GM23338 (cell line): ENCODE data around the gene SLC36A1. TPM values are rescaled to one million over a fixed set of nuclear protein-coding genes. Genes with fewer than 3 reads are reported as not detected.

ENCODE experiments used
- EZH2 ChIP-seq: fragments of 200-600 bp; sonication (generic); IDR thresholded peaks from one replicate; pipeline ENCODE4 v1.8.0; 2017; ENCODE audit warnings: antibody characterized with exemption, mild to moderate bottlenecking, low read depth; ENCODE audit not compliant: unreplicated experiment
- JUNB ChIP-seq: IDR thresholded peaks from one replicate; pipeline ENCODE4 v1.6.1; 2016; ENCODE audit warnings: antibody characterized with exemption; ENCODE audit not compliant: unreplicated experiment
- NANOG ChIP-seq: IDR thresholded peaks from 2 replicates; pipeline ENCODE4 v1.6.1; 2016; ENCODE audit warnings: antibody characterized with exemption, borderline replicate concordance
- POLR2AphosphoS5 ChIP-seq: IDR thresholded peaks from 2 replicates; pipeline ENCODE4 v1.6.1; 2016; ENCODE audit warnings: antibody characterized with exemption, low read depth
- polyA plus RNA-seq: library from polyadenylated mRNA; unstranded; fragments of >200 nt; fragmentation: Nextera tagmentation; extraction: Ambion mirVana; gene quantifications from 2 replicates; pipeline ENCODE4 v1.2.1, GENCODE V29; 2016
- total RNA-seq: library from RNA; depleted of rRNA; stranded (reverse); fragments of >200 nt; shearing (Covaris generic); gene quantifications from 2 replicates; pipeline ENCODE4 v1.2.3, GENCODE V29; 2014
- TF ChIP-seq, protein P1 (sequence below): fragments of 250-450 bp; sonication (Bioruptor Pico); IDR thresholded peaks from 2 replicates; pipeline ENCODE4 v1.5.0; 2020; ENCODE audit warnings: mild to moderate bottlenecking, moderate library complexity
- TF ChIP-seq, protein P2 (sequence below), 2 experiments: fragments of 200-600 bp in 1 of 2; sonication (generic) in 1 of 2; conservative IDR thresholded peaks; 2 replicates each; pipeline versions ENCODE4 v1.5.1 to v1.6.1; 2016 to 2017; ENCODE audit warnings: antibody characterized with exemption in 2 of 2, low read depth in 2 of 2, mild to moderate bottlenecking in 2 of 2, moderate library complexity in 1 of 2

The SLC36A1 gene
- total and polyA plus RNA-seq, 2 experiments from 2014 or later, result 5.2 to 10.4 TPM

DNA sequence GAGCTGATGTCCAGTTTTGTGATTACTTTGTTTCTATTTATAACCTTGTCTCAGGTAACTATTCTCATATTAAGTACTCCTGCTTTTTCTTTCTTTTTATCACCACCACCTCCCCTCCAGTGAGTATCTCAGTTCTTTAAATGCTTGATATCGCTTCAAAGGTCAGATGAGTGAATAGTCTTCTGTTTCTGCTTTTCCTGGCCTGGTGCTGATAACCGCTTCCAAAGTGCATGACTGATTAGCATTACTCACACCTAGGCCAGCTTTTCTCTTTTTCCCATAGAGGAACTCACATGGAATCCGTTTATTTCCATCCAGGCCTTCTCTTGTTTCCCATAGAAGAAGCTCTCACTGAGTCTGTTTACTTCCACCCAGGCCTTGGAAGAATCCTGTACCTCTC is 3.2 kb downstream of the SLC36A1 start (continued):
- TF ChIP-seq, protein P1, sequence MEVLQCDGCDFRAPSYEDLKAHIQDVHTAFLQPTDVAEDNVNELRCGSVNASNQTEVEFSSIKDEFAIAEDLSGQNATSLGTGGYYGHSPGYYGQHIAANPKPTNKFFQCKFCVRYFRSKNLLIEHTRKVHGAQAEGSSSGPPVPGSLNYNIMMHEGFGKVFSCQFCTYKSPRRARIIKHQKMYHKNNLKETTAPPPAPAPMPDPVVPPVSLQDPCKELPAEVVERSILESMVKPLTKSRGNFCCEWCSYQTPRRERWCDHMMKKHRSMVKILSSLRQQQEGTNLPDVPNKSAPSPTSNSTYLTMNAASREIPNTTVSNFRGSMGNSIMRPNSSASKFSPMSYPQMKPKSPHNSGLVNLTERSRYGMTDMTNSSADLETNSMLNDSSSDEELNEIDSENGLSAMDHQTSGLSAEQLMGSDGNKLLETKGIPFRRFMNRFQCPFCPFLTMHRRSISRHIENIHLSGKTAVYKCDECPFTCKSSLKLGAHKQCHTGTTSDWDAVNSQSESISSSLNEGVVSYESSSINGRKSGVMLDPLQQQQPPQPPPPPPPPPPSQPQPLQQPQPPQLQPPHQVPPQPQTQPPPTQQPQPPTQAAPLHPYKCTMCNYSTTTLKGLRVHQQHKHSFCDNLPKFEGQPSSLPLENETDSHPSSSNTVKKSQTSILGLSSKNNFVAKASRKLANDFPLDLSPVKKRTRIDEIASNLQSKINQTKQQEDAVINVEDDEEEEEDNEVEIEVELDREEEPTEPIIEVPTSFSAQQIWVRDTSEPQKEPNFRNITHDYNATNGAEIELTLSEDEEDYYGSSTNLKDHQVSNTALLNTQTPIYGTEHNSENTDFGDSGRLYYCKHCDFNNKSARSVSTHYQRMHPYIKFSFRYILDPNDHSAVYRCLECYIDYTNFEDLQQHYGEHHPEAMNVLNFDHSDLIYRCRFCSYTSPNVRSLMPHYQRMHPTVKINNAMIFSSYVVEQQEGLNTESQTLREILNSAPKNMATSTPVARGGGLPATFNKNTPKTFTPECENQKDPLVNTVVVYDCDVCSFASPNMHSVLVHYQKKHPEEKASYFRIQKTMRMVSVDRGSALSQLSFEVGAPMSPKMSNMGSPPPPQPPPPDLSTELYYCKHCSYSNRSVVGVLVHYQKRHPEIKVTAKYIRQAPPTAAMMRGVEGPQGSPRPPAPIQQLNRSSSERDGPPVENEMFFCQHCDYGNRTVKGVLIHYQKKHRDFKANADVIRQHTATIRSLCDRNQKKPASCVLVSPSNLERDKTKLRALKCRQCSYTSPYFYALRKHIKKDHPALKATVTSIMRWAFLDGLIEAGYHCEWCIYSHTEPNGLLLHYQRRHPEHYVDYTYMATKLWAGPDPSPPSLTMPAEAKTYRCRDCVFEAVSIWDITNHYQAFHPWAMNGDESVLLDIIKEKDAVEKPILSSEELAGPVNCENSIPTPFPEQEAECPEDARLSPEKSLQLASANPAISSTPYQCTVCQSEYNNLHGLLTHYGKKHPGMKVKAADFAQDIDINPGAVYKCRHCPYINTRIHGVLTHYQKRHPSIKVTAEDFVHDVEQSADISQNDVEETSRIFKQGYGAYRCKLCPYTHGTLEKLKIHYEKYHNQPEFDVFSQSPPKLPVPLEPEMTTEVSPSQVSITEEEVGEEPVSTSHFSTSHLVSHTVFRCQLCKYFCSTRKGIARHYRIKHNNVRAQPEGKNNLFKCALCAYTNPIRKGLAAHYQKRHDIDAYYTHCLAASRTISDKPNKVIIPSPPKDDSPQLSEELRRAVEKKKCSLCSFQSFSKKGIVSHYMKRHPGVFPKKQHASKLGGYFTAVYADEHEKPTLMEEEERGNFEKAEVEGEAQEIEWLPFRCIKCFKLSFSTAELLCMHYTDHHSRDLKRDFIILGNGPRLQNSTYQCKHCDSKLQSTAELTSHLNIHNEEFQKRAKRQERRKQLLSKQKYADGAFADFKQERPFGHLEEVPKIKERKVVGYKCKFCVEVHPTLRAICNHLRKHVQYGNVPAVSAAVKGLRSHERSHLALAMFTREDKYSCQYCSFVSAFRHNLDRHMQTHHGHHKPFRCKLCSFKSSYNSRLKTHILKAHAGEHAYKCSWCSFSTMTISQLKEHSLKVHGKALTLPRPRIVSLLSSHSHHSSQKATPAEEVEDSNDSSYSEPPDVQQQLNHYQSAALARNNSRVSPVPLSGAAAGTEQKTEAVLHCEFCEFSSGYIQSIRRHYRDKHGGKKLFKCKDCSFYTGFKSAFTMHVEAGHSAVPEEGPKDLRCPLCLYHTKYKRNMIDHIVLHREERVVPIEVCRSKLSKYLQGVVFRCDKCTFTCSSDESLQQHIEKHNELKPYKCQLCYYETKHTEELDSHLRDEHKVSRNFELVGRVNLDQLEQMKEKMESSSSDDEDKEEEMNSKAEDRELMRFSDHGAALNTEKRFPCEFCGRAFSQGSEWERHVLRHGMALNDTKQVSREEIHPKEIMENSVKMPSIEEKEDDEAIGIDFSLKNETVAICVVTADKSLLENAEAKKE (CRISPR knock-in tag), result no peak
- TF ChIP-seq EZH2, result no peak
- TF ChIP-seq NANOG, result no peak
- no peak for TF ChIP-seq POLR2AphosphoS5
- no peak for TF ChIP-seq JUNB
- TF ChIP-seq, protein P2, sequence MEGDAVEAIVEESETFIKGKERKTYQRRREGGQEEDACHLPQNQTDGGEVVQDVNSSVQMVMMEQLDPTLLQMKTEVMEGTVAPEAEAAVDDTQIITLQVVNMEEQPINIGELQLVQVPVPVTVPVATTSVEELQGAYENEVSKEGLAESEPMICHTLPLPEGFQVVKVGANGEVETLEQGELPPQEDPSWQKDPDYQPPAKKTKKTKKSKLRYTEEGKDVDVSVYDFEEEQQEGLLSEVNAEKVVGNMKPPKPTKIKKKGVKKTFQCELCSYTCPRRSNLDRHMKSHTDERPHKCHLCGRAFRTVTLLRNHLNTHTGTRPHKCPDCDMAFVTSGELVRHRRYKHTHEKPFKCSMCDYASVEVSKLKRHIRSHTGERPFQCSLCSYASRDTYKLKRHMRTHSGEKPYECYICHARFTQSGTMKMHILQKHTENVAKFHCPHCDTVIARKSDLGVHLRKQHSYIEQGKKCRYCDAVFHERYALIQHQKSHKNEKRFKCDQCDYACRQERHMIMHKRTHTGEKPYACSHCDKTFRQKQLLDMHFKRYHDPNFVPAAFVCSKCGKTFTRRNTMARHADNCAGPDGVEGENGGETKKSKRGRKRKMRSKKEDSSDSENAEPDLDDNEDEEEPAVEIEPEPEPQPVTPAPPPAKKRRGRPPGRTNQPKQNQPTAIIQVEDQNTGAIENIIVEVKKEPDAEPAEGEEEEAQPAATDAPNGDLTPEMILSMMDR (conservative IDR thresholded peaks at IDR 0.05; ENCODE audit: low read depth in 2 of 2), result no peak
